IMR-90 (cell line): ENCODE data around the gene CSRP2. TPM values are rescaled to one million over a fixed set of nuclear protein-coding genes. Genes with fewer than 3 reads are reported as not detected.

Experiments
- ATAC-seq: fragments of 200-7000 bp; cut with Tn5 transposase; 2 replicates; pipeline ENCODE4 v1.9.1; 2020; ENCODE audit warnings: low read depth, mild to moderate bottlenecking, moderate library complexity
- BruUV-seq: library from RNA; stranded (reverse); fragments of 400-500 nt; replicated peaks from 2 replicates; lab custom pipeline; 2021; lab: Mats Ljungman, UMichigan
- CTCF ChIA-PET: fragments of 300-600 bp; formaldehyde crosslinking; extraction: SDS; loops from one replicate; lab custom pipeline; 2021; ENCODE audit warnings: antibody characterized with exemption; lab: Yijun Ruan, JAX
- POLR2A ChIA-PET: fragments of 300-600 bp; sonication (Branson Sonifier 250); formaldehyde crosslinking; loops from one replicate; lab custom pipeline; 2022; ENCODE audit warnings: antibody characterized with exemption; ENCODE audit not compliant: unreplicated experiment; lab: Charles Lee
- DNase-seq: peaks from one replicate; pipeline ENCODE4 v3.0.0; 2013
- H2AFZ ChIP-seq: replicated peaks from 2 replicates; pipeline ENCODE3; 2013; ENCODE audit warnings: low read length, mild to moderate bottlenecking; ENCODE audit not compliant: poor library complexity
- H2AK5ac ChIP-seq: 2 replicates; pipeline ENCODE4 v1.6.1; 2013; ENCODE audit warnings: low read depth, low read length, inconsistent platforms
- H2AK9ac ChIP-seq: replicated peaks from 2 replicates; pipeline ENCODE3; 2013; ENCODE audit warnings: mild to moderate bottlenecking, low read depth, low read length, moderate library complexity; ENCODE audit not compliant: poor library complexity
- H2BK120ac ChIP-seq: 2 replicates; pipeline ENCODE4 v1.6.1; 2013; ENCODE audit warnings: low read depth, low read length, inconsistent platforms
- H2BK15ac ChIP-seq: 3 replicates; pipeline ENCODE4 v1.6.1; 2013; ENCODE audit warnings: low read depth, low read length, inconsistent platforms
- H2BK20ac ChIP-seq: 2 replicates; pipeline ENCODE4 v1.6.1; 2013; ENCODE audit warnings: low read depth, mild to moderate bottlenecking, inconsistent platforms, low read length, moderate library complexity
- H2BK5ac ChIP-seq: 2 replicates; pipeline ENCODE4 v1.6.1; 2013; ENCODE audit warnings: mild to moderate bottlenecking, low read depth, low read length, inconsistent platforms; ENCODE audit not compliant: poor library complexity, severe bottlenecking
- H3K14ac ChIP-seq: replicated peaks from 2 replicates; pipeline ENCODE4 v1.6.1; 2013; ENCODE audit warnings: low read depth, low read length, inconsistent platforms
- H3K18ac ChIP-seq: 2 replicates; pipeline ENCODE4 v1.6.1; 2013; ENCODE audit warnings: low read depth, low read length, control low read depth
- H3K23ac ChIP-seq: 2 replicates; pipeline ENCODE4 v1.6.1; 2013; ENCODE audit warnings: low read depth, low read length, inconsistent platforms
- H3K27ac ChIP-seq: 2 replicates; pipeline ENCODE4 v1.5.1; 2013; ENCODE audit warnings: mild to moderate bottlenecking, control low read depth, low read length; ENCODE audit not compliant: insufficient read depth
- H3K27me3 ChIP-seq: 2 replicates; pipeline ENCODE4 v1.6.1; 2013; ENCODE audit warnings: low read length; ENCODE audit not compliant: control insufficient read depth, insufficient read depth
- H3K36me3 ChIP-seq: 2 replicates; pipeline ENCODE4 v1.6.1; 2013; ENCODE audit warnings: low read length, mixed read lengths; ENCODE audit not compliant: control insufficient read depth, insufficient read depth
- H3K4ac ChIP-seq: 2 replicates; pipeline ENCODE4 v1.6.1; 2013; ENCODE audit warnings: low read depth, low read length, inconsistent platforms
- H3K4me1 ChIP-seq: 2 replicates; pipeline ENCODE4 v1.6.1; 2013; ENCODE audit warnings: low read length, mixed read lengths; ENCODE audit not compliant: control insufficient read depth, insufficient read depth
- H3K4me2 ChIP-seq: 2 replicates; pipeline ENCODE4 v1.6.1; 2013; ENCODE audit warnings: low read depth, mild to moderate bottlenecking, control low read depth, low read length, moderate library complexity
- H3K4me3 ChIP-seq: 2 replicates; pipeline ENCODE4 v1.5.1; 2013; ENCODE audit warnings: low read depth, mild to moderate bottlenecking, control low read depth, low read length, moderate library complexity; ENCODE audit not compliant: insufficient read depth
- H3K56ac ChIP-seq: 2 replicates; pipeline ENCODE4 v1.6.1; 2013; ENCODE audit warnings: low read length, inconsistent platforms; ENCODE audit not compliant: insufficient read depth; ENCODE audit errors: extremely low read depth
- H3K79me1 ChIP-seq, 2 experiments: 2 replicates each; pipeline ENCODE4 v1.6.1; 2013; ENCODE audit warnings: low read length in 2 of 2, inconsistent platforms in 1 of 2, low read depth in 1 of 2
- H3K9ac ChIP-seq: 2 replicates; pipeline ENCODE4 v1.6.1; 2013; ENCODE audit warnings: low read depth, low read length, control low read depth
- H3K9me1 ChIP-seq: 2 replicates; pipeline ENCODE4 v1.6.1; 2013; ENCODE audit warnings: low read length, inconsistent platforms; ENCODE audit not compliant: insufficient read depth
- H3K9me3 ChIP-seq: 2 replicates; pipeline ENCODE4 v1.6.1; 2013; ENCODE audit warnings: low read length; ENCODE audit not compliant: control insufficient read depth, insufficient read depth
- H4K20me1 ChIP-seq: 2 replicates; pipeline ENCODE4 v1.6.1; 2013; ENCODE audit warnings: low read length, inconsistent platforms; ENCODE audit not compliant: insufficient read depth
- H4K5ac ChIP-seq: 2 replicates; pipeline ENCODE4 v1.6.1; 2013; ENCODE audit warnings: mild to moderate bottlenecking, low read depth, low read length, control low read depth
- H4K8ac ChIP-seq, 2 experiments: 2 replicates each; pipeline ENCODE4 v1.6.1; 2013; ENCODE audit warnings: low read depth in 2 of 2, low read length in 2 of 2, control low read depth in 1 of 2, inconsistent platforms in 1 of 2
- H4K91ac ChIP-seq: 2 replicates; pipeline ENCODE4 v1.6.1; 2013; ENCODE audit warnings: low read depth, low read length, inconsistent platforms; ENCODE audit not compliant: insufficient read depth
- CEBPB ChIP-seq: IDR thresholded peaks from 2 replicates; pipeline ENCODE4 v1.6.1; 2012; ENCODE audit warnings: low read depth, low read length, improper control_type of control experiment
- CHD1 ChIP-seq: IDR thresholded peaks from 2 replicates; pipeline ENCODE4 v1.6.1; 2012; ENCODE audit warnings: low read depth, low read length, improper control_type of control experiment
- WGBS, 2 experiments: methylation state at CpG; one replicate each; pipeline versions ENCODE4 v1.1.5 to v1.1.7; 2013; ENCODE audit warnings: missing lambda C conversion rate in 2 of 2; ENCODE audit not compliant: insufficient read length in 1 of 2; ENCODE audit errors: extremely low coverage in 2 of 2; 5-methylcytosine and 5-hydroxymethylcytosine counted together
- dilution Hi-C: fragments of 300-500 bp; cut with HindIII; formaldehyde crosslinking; loops from one replicate; pipeline ENCODE4 v1.14.3; 2018; ENCODE audit warnings: low sequenced_read_pairs; ENCODE audit not compliant: unreplicated experiment
- in situ Hi-C: fragments of 300-500 bp; cut with MboI; formaldehyde crosslinking; loops from 3 replicates; pipeline ENCODE4 v1.14.3; 2019; ENCODE audit warnings: low sequenced_read_pairs, inconsistent platforms, mixed read lengths
- intact Hi-C: fragments of 100-400 bp; cut with micrococcal nuclease; formaldehyde crosslinking; loops from 2 replicates; pipeline ENCODE4 v1.10.0; 2022
- polyA plus RNA-seq, 3 experiments: library from polyadenylated mRNA; depleted of rRNA; stranded (reverse); fragments of >200 nt; gene quantifications; 2 replicates each; pipeline ENCODE4 v1.2.3, GENCODE V29; 2012; ENCODE audit warnings: low replicate concordance in 1 of 3
- total RNA-seq: library from RNA; depleted of rRNA; stranded (reverse); fragments of >200 nt; gene quantifications from 2 replicates; pipeline ENCODE4 v1.2.3, GENCODE V29; 2012
- TF ChIP-seq, protein P1 (sequence below): conservative IDR thresholded peaks from 2 replicates; pipeline ENCODE4 v1.5.1; 2012; ENCODE audit warnings: mild to moderate bottlenecking, low read depth, low read length, improper control_type of control experiment
- TF ChIP-seq, protein P2 (sequence below): fragments of 150-350 bp; IDR thresholded peaks from 2 replicates; pipeline ENCODE4 v1.6.1; 2016; ENCODE audit warnings: low read depth, mild to moderate bottlenecking, low read length, moderate library complexity, borderline replicate concordance

Gene CSRP2
- total and polyA plus RNA-seq, 2 of the 4 experiments (the other 2 are of a cell fraction): 156 to 179 TPM

GRCh38 chr12:76891609-76892008 lies 12.8 kb upstream of the CSRP2 start:
- POLR2A ChIA-PET: no interaction called here
- intact Hi-C loops (no loop called here), in situ Hi-C loops (no loop called here)

More at GRCh38 chr12:76891609-76892008, 12.8 kb upstream of the CSRP2 start:
- H4K91ac ChIP-seq: no peak overlapping the region
- no peaks in the 10 kb centered on the region for H3K79me1 ChIP-seq
- no peaks in the 10 kb centered on the region for H3K9me1 ChIP-seq
- peaks cover 6% of the 10 kb centered on the region; the same call in 1 of the 2 replicates for H3K9me3 ChIP-seq
- H3K4me1 ChIP-seq: no peaks in the 10 kb centered on the region
- no peak for DNase-seq
- TF ChIP-seq CEBPB (no peak), CHD1 (no peak)
- TF ChIP-seq, protein P1, sequence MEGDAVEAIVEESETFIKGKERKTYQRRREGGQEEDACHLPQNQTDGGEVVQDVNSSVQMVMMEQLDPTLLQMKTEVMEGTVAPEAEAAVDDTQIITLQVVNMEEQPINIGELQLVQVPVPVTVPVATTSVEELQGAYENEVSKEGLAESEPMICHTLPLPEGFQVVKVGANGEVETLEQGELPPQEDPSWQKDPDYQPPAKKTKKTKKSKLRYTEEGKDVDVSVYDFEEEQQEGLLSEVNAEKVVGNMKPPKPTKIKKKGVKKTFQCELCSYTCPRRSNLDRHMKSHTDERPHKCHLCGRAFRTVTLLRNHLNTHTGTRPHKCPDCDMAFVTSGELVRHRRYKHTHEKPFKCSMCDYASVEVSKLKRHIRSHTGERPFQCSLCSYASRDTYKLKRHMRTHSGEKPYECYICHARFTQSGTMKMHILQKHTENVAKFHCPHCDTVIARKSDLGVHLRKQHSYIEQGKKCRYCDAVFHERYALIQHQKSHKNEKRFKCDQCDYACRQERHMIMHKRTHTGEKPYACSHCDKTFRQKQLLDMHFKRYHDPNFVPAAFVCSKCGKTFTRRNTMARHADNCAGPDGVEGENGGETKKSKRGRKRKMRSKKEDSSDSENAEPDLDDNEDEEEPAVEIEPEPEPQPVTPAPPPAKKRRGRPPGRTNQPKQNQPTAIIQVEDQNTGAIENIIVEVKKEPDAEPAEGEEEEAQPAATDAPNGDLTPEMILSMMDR: no peak
- TF ChIP-seq, protein P2, sequence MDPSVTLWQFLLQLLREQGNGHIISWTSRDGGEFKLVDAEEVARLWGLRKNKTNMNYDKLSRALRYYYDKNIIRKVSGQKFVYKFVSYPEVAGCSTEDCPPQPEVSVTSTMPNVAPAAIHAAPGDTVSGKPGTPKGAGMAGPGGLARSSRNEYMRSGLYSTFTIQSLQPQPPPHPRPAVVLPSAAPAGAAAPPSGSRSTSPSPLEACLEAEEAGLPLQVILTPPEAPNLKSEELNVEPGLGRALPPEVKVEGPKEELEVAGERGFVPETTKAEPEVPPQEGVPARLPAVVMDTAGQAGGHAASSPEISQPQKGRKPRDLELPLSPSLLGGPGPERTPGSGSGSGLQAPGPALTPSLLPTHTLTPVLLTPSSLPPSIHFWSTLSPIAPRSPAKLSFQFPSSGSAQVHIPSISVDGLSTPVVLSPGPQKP: no peak
- H3K4me2 ChIP-seq: no peak overlapping the region
- no peak overlapping the region for H3K4me3 ChIP-seq
- H3K23ac ChIP-seq: no peak overlapping the region
- no peak overlapping the region for H3K14ac ChIP-seq
- no peak overlapping the region for H2BK5ac ChIP-seq
- no peak overlapping the region for H2BK120ac ChIP-seq
- H3K56ac ChIP-seq: no peak overlapping the region
- H4K20me1 ChIP-seq: no peaks in the 10 kb centered on the region
- no peak for ATAC-seq
- no peaks in the 10 kb centered on the region for H3K36me3 ChIP-seq
- no peak overlapping the region for H2BK20ac ChIP-seq
- no TSS peak for BruUV-seq
- CTCF ChIA-PET: interaction anchor here (0.6 kb wide), 3 partner anchors 9 to 1794 kb away, joined by 3 to 6 read pairs (median 4); no protein-coding TSS in a partner anchor
- dilution Hi-C loops: no loop called here
- H2AK9ac ChIP-seq: no peak overlapping the region
- no peak overlapping the region for H4K8ac ChIP-seq
- no peak overlapping the region for H3K9ac ChIP-seq
- no peak overlapping the region for H2BK15ac ChIP-seq
- no peak overlapping the region for H4K5ac ChIP-seq
- H3K27me3 ChIP-seq: no peaks in the 10 kb centered on the region; the same call in 1 of the 2 replicates
- H3K4ac ChIP-seq: no peak overlapping the region
- H3K18ac ChIP-seq: no peak overlapping the region
- no peak overlapping the region for H3K27ac ChIP-seq
- H2AFZ ChIP-seq: no peak overlapping the region
- no peak overlapping the region for H2AK5ac ChIP-seq
- 100% methylated on average over 2 of the region's 3 CpGs; no CpG with 5 or more reads in 1 of the 2 experiments for WGBS, 2 experiments
